ENCODE measurements around the gene DAAM2. TPM values are rescaled to one million over a fixed set of nuclear protein-coding genes. Genes with fewer than 3 reads are reported as not detected.
A peak's percentile ranks its signal among the peaks of the same experiment; 100 is the strongest.

The DAAM2 gene
- total and polyA plus RNA-seq, 9 of the 15 experiments (the other 6 are each of a cell fraction or from before 2014, with no cell fraction given) = 0.01 to 0.07 TPM; not detected in 7

DNA sequence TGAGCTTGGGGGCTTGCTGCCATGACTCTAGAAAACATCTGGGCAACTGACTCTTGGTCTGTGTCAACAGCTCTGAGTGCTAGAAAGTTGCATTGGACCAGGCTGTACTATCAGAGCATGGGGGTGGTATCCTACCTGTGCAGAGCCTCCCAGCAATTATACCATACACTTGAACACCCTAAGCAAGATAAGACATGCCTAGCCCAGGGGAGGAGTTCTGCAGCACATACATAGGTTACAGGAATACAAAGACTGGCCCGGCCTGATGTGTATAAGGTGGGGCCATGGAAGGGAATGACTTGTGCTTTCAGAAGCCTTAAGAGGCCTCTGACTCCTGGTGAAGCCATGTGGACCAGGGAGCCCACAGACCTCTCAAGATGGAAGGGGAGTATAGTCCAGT is 153.4 kb downstream of the DAAM2 start:
- ATAC-seq = peak; percentile 38
- Histone ChIP-seq H3K4me1 (replicated peaks in 1 of 2; ENCODE audit: control insufficient read depth in 2 of 2, insufficient read depth in 2 of 2, low read length in 2 of 2) (peaks cover 0 to 13% of the 10 kb centered on the region in 2 experiments; a peak in 4 of 5 replicates), H3K4me3 (no peak overlapping the region), H3K36me3 (ENCODE audit: control insufficient read depth, insufficient read depth, low read length) (no peaks in the 10 kb centered on the region), H3K9me3 (replicated peaks; ENCODE audit: control insufficient read depth, insufficient read depth, low read depth, low read length) (no peaks in the 10 kb centered on the region), H3K9me1 (ENCODE audit: control insufficient read depth, insufficient read depth, low read length) (no peaks in the 10 kb centered on the region), H2AFZ (ENCODE audit: low read depth, low read length) (no peak overlapping the region), H3K27ac (ENCODE audit: extremely low read depth, low read depth, low read length) (no peak overlapping the region), H4K20me1 (replicated peaks; ENCODE audit: control insufficient read depth, insufficient read depth, low read length) (no peaks in the 10 kb centered on the region), H3K4me2 (ENCODE audit: insufficient read depth, low read length) (no peak overlapping the region), H3K9ac (ENCODE audit: insufficient read depth in 1 of 2, low read depth in 2 of 2, low read length in 2 of 2) (no peak overlapping the region), H3K27me3 (ENCODE audit: control insufficient read depth in 2 of 2, insufficient read depth in 2 of 2, low read length in 2 of 2) (peaks cover 0 to 2% of the 10 kb centered on the region in 2 experiments; a peak in 1 of 5 replicates), H3K79me2 (ENCODE audit: control insufficient read depth, insufficient read depth, low read length) (no peaks in the 10 kb centered on the region)
- intact Hi-C loops (cut with micrococcal nuclease) (no loop called here), in situ Hi-C loops (cut with MboI) (no loop called here)
- no peak for TF ChIP-seq CHD4 (IDR thresholded peaks at IDR 0.05; ENCODE audit: insufficient read depth, insufficient replicate concordance, low read depth, low read length, poor library complexity, severe bottlenecking)
- TF ChIP-seq, protein P1, sequence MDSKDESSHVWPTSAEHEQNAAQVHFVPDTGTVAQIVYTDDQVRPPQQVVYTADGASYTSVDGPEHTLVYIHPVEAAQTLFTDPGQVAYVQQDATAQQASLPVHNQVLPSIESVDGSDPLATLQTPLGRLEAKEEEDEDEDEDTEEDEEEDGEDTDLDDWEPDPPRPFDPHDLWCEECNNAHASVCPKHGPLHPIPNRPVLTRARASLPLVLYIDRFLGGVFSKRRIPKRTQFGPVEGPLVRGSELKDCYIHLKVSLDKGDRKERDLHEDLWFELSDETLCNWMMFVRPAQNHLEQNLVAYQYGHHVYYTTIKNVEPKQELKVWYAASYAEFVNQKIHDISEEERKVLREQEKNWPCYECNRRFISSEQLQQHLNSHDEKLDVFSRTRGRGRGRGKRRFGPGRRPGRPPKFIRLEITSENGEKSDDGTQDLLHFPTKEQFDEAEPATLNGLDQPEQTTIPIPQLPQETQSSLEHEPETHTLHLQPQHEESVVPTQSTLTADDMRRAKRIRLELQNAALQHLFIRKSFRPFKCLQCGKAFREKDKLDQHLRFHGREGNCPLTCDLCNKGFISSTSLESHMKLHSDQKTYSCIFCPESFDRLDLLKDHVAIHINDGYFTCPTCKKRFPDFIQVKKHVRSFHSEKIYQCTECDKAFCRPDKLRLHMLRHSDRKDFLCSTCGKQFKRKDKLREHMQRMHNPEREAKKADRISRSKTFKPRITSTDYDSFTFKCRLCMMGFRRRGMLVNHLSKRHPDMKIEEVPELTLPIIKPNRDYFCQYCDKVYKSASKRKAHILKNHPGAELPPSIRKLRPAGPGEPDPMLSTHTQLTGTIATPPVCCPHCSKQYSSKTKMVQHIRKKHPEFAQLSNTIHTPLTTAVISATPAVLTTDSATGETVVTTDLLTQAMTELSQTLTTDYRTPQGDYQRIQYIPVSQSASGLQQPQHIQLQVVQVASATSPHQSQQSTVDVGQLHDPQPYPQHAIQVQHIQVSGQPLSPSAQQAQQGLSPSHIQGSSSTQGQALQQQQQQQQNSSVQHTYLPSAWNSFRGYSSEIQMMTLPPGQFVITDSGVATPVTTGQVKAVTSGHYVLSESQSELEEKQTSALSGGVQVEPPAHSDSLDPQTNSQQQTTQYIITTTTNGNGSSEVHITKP (IDR thresholded peaks at IDR 0.05; ENCODE audit: partially characterized antibody) = peak; percentile 84
- WGBS (ENCODE audit: insufficient coverage, low coverage, missing lambda C conversion rate) = 9% methylated on average over 1 of the region's 1 CpG
- CTCF ChIA-PET (ENCODE audit: low intra/inter-chr PET ratio) = no interaction called here
- BruUV-seq (replicated peaks) = no TSS peak
- DNase-seq (ENCODE audit: extremely low read depth in 1 of 4, low spot score in 3 of 4) = peak in 1 of 4 experiments; percentile 55
- no peak for FAIRE-seq
- POLR2A ChIA-PET = interaction anchor here (0.6 to 1.3 kb wide), 3 partner anchors 10 to 11 kb away, joined by 3 read pairs; no protein-coding TSS in a partner anchor
